ENCODE measurements around the gene CARD19. TPM values are rescaled to one million over a fixed set of nuclear protein-coding genes. Genes with fewer than 3 reads are reported as not detected.
A peak's percentile ranks its signal among the peaks of the same experiment; 100 is the strongest.

CARD19 gene
- total RNA-seq, 4 donors from 2014 or later, result 34.7 to 74.4 (median 58.9) TPM

DNA sequence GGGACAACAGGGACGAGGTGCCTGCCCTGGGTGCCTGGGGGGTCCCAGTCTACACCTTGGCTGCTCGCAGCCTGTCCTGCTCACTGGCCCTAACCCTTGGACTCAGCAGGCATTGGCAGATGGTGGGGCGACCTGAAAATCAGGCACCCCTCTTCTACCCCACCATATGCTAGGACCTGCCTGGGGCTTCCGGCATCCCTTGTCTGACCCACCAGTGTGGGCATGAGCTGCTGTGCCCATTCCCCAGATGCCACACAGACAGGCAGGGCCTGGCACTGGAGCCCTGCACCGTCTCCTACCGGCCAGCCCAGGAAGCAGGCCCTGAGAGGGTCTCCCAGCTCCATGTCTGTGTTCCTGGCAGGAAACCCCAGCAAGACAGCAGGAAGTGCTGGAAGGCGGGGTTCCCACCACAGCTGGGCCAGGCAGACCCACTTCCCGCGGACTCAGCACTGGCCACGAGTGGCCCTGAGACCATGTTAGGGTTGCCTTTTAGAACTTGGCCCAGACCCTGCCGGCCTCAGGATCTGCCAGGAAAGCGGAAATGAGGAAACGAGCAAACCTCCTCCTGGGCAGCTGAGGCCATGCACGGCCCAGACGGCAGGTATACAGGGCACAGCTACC is 35.0 kb downstream of the CARD19 start:
- H3K27me3 ChIP-seq, result no peaks in the 10 kb centered on the region
- H3K4me3 ChIP-seq, result no peak overlapping the region
- H3K27ac ChIP-seq, result peak overlapping the region; percentile 36 to 98 (median 95)
- DNase-seq, result no peak
- H3K9me3 ChIP-seq, result no peaks in the 10 kb centered on the region
- no peaks in the 10 kb centered on the region for H3K36me3 ChIP-seq
- TF ChIP-seq CTCF (IDR thresholded peaks at IDR 0.05) (no peak), POLR2A (IDR thresholded peaks at IDR 0.05) (no peak)
- peaks cover 0 to 84% (median 33%) of the 10 kb centered on the region in 4 donors for H3K4me1 ChIP-seq

- H3K4me1 ChIP-seq, result peaks cover 0 to 84% (median 26%) of the 10 kb centered on the region in 4 donors
- H3K9me3 ChIP-seq, result no peaks in the 10 kb centered on the region
- DNase-seq, result no peak
- peak overlapping the region in 2 of 4 donors; percentile 88 for H3K4me3 ChIP-seq
- H3K36me3 ChIP-seq, result no peaks in the 10 kb centered on the region
- no peaks in the 10 kb centered on the region for H3K27me3 ChIP-seq
- TF ChIP-seq CTCF (IDR thresholded peaks at IDR 0.05) (no peak), POLR2A (IDR thresholded peaks at IDR 0.05) (no peak)
- H3K27ac ChIP-seq, result peak overlapping the region; percentile 80 to 98 (median 95)
These were observed 35.7 kb downstream of the CARD19 start for GRCh38 chr9:93131599-93132286.

DNA sequence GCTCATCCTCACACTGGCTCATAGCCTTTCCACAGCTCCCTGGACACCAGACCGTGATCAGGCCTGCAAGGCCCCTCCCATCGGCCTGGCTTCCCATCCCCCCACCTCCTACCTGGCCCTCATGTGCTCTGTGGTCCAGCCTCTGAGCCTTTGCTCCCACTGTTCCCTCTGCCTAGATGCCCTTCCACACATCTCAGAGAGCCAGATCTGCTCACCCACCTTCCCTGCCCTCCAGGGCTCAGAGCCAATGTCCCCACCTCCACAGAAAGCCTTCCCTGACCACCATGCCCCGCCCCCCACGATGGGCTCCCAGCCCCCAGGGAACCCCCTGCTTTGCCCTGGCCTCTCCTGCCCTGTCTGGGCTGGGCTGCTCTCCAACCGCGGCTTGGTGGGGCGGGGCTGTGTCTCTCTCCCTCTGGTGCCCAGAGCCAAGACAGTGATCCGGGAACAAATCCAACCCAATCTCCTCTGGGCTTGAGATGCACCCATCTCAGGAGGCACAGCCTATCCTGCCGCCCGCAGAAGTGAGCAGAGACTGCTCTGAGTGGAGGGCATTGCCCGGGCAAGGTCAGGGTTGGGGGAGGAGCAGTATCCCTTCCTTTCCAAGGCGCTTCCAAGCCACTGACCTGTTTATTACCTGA is 36.4 kb downstream of the CARD19 start:
- Histone ChIP-seq H3K36me3 (no peaks in the 10 kb centered on the region), H3K27ac (peak overlapping the region; percentile 80 to 98 (median 95)), H3K4me1 (peaks cover 0 to 78% (median 23%) of the 10 kb centered on the region in 4 donors), H3K4me3 (peak overlapping the region; percentile 72 to 88 (median 82)), H3K27me3 (no peaks in the 10 kb centered on the region), H3K9me3 (no peaks in the 10 kb centered on the region)
- DNase-seq, result no peak
- TF ChIP-seq POLR2A (IDR thresholded peaks at IDR 0.05) (no peak), CTCF (IDR thresholded peaks at IDR 0.05) (no peak)

DNA sequence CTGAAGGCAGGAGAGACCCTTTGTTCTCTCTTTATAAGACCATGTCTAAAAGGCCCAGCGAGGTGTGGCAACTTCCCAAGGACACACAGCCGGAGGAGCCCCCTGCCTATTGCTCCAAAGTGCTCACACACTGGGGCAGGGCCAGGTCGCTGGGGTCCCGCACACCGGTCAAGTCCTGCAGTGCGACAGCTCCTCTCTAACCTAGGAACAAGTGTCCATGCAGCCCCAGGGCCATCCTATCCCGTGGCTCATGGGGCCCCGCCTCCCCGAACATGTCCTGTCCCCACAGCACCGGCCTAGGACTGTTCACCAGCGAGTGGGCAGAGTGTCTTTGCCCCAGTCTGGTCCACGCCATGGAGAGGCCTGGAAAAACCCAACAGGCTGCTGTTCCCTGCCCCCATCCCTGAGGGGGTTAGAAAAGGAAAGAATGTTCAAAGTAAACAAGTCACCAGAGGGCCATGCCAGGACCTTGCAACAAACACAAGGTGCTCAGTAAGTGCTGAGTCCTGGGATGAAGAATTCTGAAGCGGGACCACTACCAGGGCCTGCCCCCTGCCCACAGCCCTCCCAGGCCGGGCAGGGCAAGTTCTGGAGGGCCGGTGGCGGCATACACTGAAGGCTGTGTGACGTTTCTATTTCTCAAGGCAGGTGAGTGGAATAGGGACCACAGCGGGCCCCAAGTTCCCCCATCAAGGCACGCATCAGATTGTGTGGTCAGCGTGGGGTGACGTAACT is 37.1 kb downstream of the CARD19 start:
- H3K27me3 ChIP-seq, result no peaks in the 10 kb centered on the region
- peak in 1 of 3 donors; percentile 70 for DNase-seq

More for the DNA sequence above, 37.1 kb downstream of the CARD19 start:
- H3K4me3 ChIP-seq, result peak overlapping the region; percentile 72 to 88 (median 82)
- H3K9me3 ChIP-seq, result no peaks in the 10 kb centered on the region
- no peaks in the 10 kb centered on the region for H3K36me3 ChIP-seq
- TF ChIP-seq CTCF (IDR thresholded peaks at IDR 0.05) (no peak), POLR2A (IDR thresholded peaks at IDR 0.05) (no peak)
- H3K4me1 ChIP-seq, result peaks cover 0 to 71% (median 20%) of the 10 kb centered on the region in 4 donors
- H3K27ac ChIP-seq, result peak overlapping the region; percentile 80 to 98 (median 95)

All from Peyer's patch (tissue), 4 donors.